HCT116 (cell line): ENCODE data around the gene TRDN. TPM values are rescaled to one million over a fixed set of nuclear protein-coding genes. Genes with fewer than 3 reads are reported as not detected.

Experiments
- ATAC-seq: fragments of 200-7000 bp; cut with Tn5 transposase; 2 replicates; pipeline ENCODE4 v1.9.1; 2020; ENCODE audit warnings: mild to moderate bottlenecking, moderate library complexity
- BruUV-seq: library from RNA; stranded (reverse); fragments of 400-500 nt; replicated peaks from 2 replicates; lab custom pipeline; 2021; lab: Mats Ljungman, UMichigan
- CTCF ChIA-PET: fragments of 300-600 bp; sonication (Branson Sonifier 250); formaldehyde crosslinking; loops from one replicate; lab custom pipeline; 2021; ENCODE audit warnings: antibody characterized with exemption; lab: Charles Lee
- POLR2A ChIA-PET: fragments of 300-600, 350-600 bp; sonication (Branson Sonifier 250); formaldehyde crosslinking; loops from one replicate; lab custom pipeline; 2021; ENCODE audit warnings: antibody characterized with exemption; lab: Charles Lee
- RAD21 ChIA-PET, 2 experiments: fragments of 300-600 bp; sonication (Branson Sonifier 250); formaldehyde crosslinking; loops; one replicate each; lab custom pipeline; 2023; ENCODE audit warnings: low total read pairs in 2 of 2; ENCODE audit not compliant: uncharacterized antibody in 2 of 2, unreplicated experiment in 2 of 2, low non-redundant PET in 1 of 2; lab: Charles Lee
- DNase-seq: peaks from one replicate; pipeline ENCODE4 v3.0.0-alpha.2; 2010; ENCODE audit warnings: low read depth, low spot score
- H2AFZ ChIP-seq: fragments of 200-600 bp; shearing (Covaris generic), sonication (generic); 2 replicates; pipeline ENCODE4 v1.6.1; 2017; ENCODE audit warnings: low read depth, mixed run types, mixed read lengths, antibody characterized with exemption, low read length; ENCODE audit not compliant: poor library complexity, severe bottlenecking
- H3K27ac ChIP-seq: 2 replicates; pipeline ENCODE4 v1.5.1; 2012; ENCODE audit warnings: low read depth, low read length
- H3K27me3 ChIP-seq: fragments of 200-600 bp; sonication (generic); 2 replicates; pipeline ENCODE4 v1.6.1; 2016; ENCODE audit warnings: mixed run types, low read length, mixed read lengths; ENCODE audit not compliant: insufficient read depth
- H3K36me3 ChIP-seq, 2 experiments: fragments of 200-500 bp in 1 of 2; fragments of 200-600 bp in 1 of 2; sonication (Bioruptor generic) in 1 of 2; sonication (generic) in 1 of 2; 2 replicates each; pipeline versions ENCODE4 v1.5.1 to v1.6.1; 2014 to 2016; ENCODE audit warnings: low read length in 2 of 2, inconsistent platforms in 1 of 2, mixed read lengths in 1 of 2, mixed run types in 1 of 2; ENCODE audit not compliant: insufficient read depth in 2 of 2, control insufficient read depth in 1 of 2
- H3K4me1 ChIP-seq, 2 experiments: fragments of 200-600 bp in 1 of 2; sonication (generic) in 1 of 2; 2 replicates each; pipeline versions ENCODE4 v1.5.1 to v1.6.1; 2012 to 2017; ENCODE audit warnings: low read length in 2 of 2, inconsistent platforms in 1 of 2, mild to moderate bottlenecking in 1 of 2, mixed read lengths in 1 of 2, mixed run types in 1 of 2, moderate library complexity in 1 of 2; ENCODE audit not compliant: insufficient read depth in 2 of 2, control insufficient read depth in 1 of 2
- H3K4me2 ChIP-seq: fragments of 200-600 bp; sonication (generic); 2 replicates; pipeline ENCODE4 v1.6.1; 2017; ENCODE audit warnings: mixed run types, low read length, mixed read lengths
- H3K4me3 ChIP-seq, 2 experiments: fragments of 200-600 bp in 1 of 2; sonication (generic) in 1 of 2; replicated peaks in 1 of 2; 2 replicates each; pipeline ENCODE4 v1.5.1; 2011 to 2016; ENCODE audit warnings: low read length in 2 of 2, control low read depth in 1 of 2, low read depth in 1 of 2, mild to moderate bottlenecking in 1 of 2, mixed read lengths in 1 of 2, mixed run types in 1 of 2
- H3K79me2 ChIP-seq: fragments of 200-600 bp; sonication (generic); 2 replicates; pipeline ENCODE4 v1.6.1; 2017; ENCODE audit warnings: mild to moderate bottlenecking, mixed run types, low read length, moderate library complexity, mixed read lengths; ENCODE audit not compliant: insufficient read depth
- H3K9ac ChIP-seq: fragments of 200-600 bp; sonication (generic); 2 replicates; pipeline ENCODE4 v1.6.1; 2016; ENCODE audit warnings: low read length, mixed read lengths
- H3K9me2 ChIP-seq: fragments of 200-600 bp; sonication (generic), shearing (Covaris generic); 2 replicates; pipeline ENCODE4 v1.6.1; 2017; ENCODE audit warnings: mixed run types, mild to moderate bottlenecking, moderate library complexity; ENCODE audit not compliant: insufficient read depth
- H3K9me3 ChIP-seq, 2 experiments: fragments of 200-500 bp in 1 of 2; fragments of 200-600 bp in 1 of 2; sonication (Bioruptor generic) in 1 of 2; sonication (generic) in 1 of 2; 2 replicates each; pipeline ENCODE4 v1.6.1; 2014 to 2017; ENCODE audit warnings: low read length in 2 of 2, mixed read lengths in 2 of 2, inconsistent platforms in 1 of 2, low read depth in 1 of 2, mild to moderate bottlenecking in 1 of 2, mixed run types in 1 of 2, moderate library complexity in 1 of 2; ENCODE audit not compliant: control insufficient read depth in 1 of 2, insufficient read depth in 1 of 2
- H4K20me1 ChIP-seq: fragments of 200-600 bp; sonication (generic), shearing (Covaris generic); 2 replicates; pipeline ENCODE4 v1.6.1; 2017; ENCODE audit warnings: mixed run types, mild to moderate bottlenecking, moderate library complexity; ENCODE audit not compliant: insufficient read depth
- CEBPB ChIP-seq: IDR thresholded peaks from 2 replicates; pipeline ENCODE4 v1.6.1; 2012; ENCODE audit warnings: low read depth
- EZH2 ChIP-seq: fragments of 200-600 bp; sonication (generic); IDR thresholded peaks from 2 replicates; pipeline ENCODE4 v1.6.1; 2017; ENCODE audit warnings: antibody characterized with exemption, mixed run types
- EZH2phosphoT487 ChIP-seq: fragments of 200-600 bp; IDR thresholded peaks from 2 replicates; pipeline ENCODE4 v1.6.1; 2018; ENCODE audit warnings: antibody characterized with exemption, borderline replicate concordance
- POLR2A ChIP-seq: IDR thresholded peaks from 2 replicates; pipeline ENCODE4 v1.7.0; 2011; ENCODE audit warnings: borderline replicate concordance; ENCODE audit not compliant: insufficient read depth, insufficient read length; ENCODE audit errors: extremely low read depth
- RAD21 ChIP-seq: IDR thresholded peaks from 2 replicates; pipeline ENCODE4 v1.6.1; 2012; ENCODE audit warnings: low read depth, mild to moderate bottlenecking
- REST ChIP-seq: IDR thresholded peaks from 2 replicates; pipeline ENCODE4 v1.6.1; 2012; ENCODE audit warnings: low read depth
- SP1 ChIP-seq: IDR thresholded peaks from 2 replicates; pipeline ENCODE4 v1.6.1; 2012; ENCODE audit warnings: low read depth
- TCF7L2 ChIP-seq: IDR thresholded peaks from 2 replicates; pipeline ENCODE4 v1.7.0; 2011; ENCODE audit warnings: borderline replicate concordance, inconsistent platforms; ENCODE audit not compliant: insufficient read depth, insufficient read length; ENCODE audit errors: extremely low read depth
- ZBTB33 ChIP-seq: IDR thresholded peaks from 2 replicates; pipeline ENCODE4 v1.6.1; 2011; ENCODE audit warnings: mild to moderate bottlenecking, low read length, moderate library complexity; ENCODE audit not compliant: insufficient replicate concordance; ENCODE audit errors: extremely low read depth
- ZFX ChIP-seq: fragments of 450-650 bp; IDR thresholded peaks from 2 replicates; pipeline ENCODE4 v1.6.1; 2017
- intact Hi-C: fragments of 100-400 bp; cut with micrococcal nuclease; formaldehyde crosslinking; loops from 2 replicates; pipeline ENCODE4 v1.10.0; 2022
- total RNA-seq: library from RNA; stranded (reverse); gene quantifications from one replicate; pipeline ENCODE4 v1.2.1, GENCODE V29; 2021; ENCODE audit not compliant: unreplicated experiment

The TRDN gene
- total RNA-seq, 1 experiment from 2014 or later: not detected

GRCh38 chr6:123518441-123519188 is 118.1 kb downstream of the TRDN start:
- no peak overlapping the region for H2AFZ ChIP-seq
- no peak for DNase-seq
- no peaks in the 10 kb centered on the region for H3K9me3 ChIP-seq
- H3K9me2 ChIP-seq: no peaks in the 10 kb centered on the region
- H3K4me1 ChIP-seq: no peaks in the 10 kb centered on the region
- no peaks in the 10 kb centered on the region for H4K20me1 ChIP-seq
- TF ChIP-seq EZH2 (no peak), REST (no peak), ZBTB33 (no peak), EZH2phosphoT487 (no peak), SP1 (no peak), POLR2A (no peak), RAD21 (no peak), CEBPB (no peak), ZFX (no peak), TCF7L2 (no peak)
- TF ChIP-seq, all 23 proteins: peak for 0
- ATAC-seq: no peak
- Histone ChIP-seq H3K36me3 (no peaks in the 10 kb centered on the region), H3K27ac (no peak overlapping the region), H3K4me2 (no peak overlapping the region), H3K79me2 (no peaks in the 10 kb centered on the region), H3K9ac (no peak overlapping the region), H3K4me3 (no peak overlapping the region), H3K27me3 (0 out of 2 replicates have a peak, but pooled peaks cover 6% of the 10 kb centered on the region)
- ChIA-PET POLR2A (no interaction called here), RAD21 (no interaction called here), CTCF (no interaction called here)
- intact Hi-C loops: no loop called here
- no TSS peak for BruUV-seq
